ENCODE results near the gene PAPSS1.

PAPSS1 gene

GRCh38 chr4:107631560-107631959 lies 88.5 kb downstream of the PAPSS1 start:
- Histone ChIP-seq H3F3A (ENCODE audit: low read depth) (no peaks in the 10 kb centered on the region), H3K79me2 (ENCODE audit: insufficient read depth, low read length) (no peaks in the 10 kb centered on the region), H2AFZ (ENCODE audit: low read length) (no peak overlapping the region), H3K4me3 (ENCODE audit: low read length, poor library complexity, severe bottlenecking) (no peak overlapping the region), H3K4me2 (ENCODE audit: low read depth, low read length, poor library complexity, severe bottlenecking) (no peak overlapping the region), H3K9me2 (replicated peaks; ENCODE audit: low read depth, low read length) (no peaks in the 10 kb centered on the region; the same call in 1 of the 2 replicates), H4K20me1 (ENCODE audit: insufficient read depth, low read length, poor library complexity, severe bottlenecking) (no peaks in the 10 kb centered on the region), H3K9me3 (ENCODE audit: insufficient read depth, low read depth, low read length) (no peaks in the 10 kb centered on the region), H3K36me3 (ENCODE audit: insufficient read depth, low read length) (peaks cover 11% of the 10 kb centered on the region; the same call in 1 of the 2 replicates), H3K27me3 (ENCODE audit: insufficient read depth, low read length, poor library complexity, severe bottlenecking) (no peaks in the 10 kb centered on the region), H3K9ac (ENCODE audit: low read depth, low read length, poor library complexity, severe bottlenecking) (no peak overlapping the region), H3K4me1 (ENCODE audit: insufficient read depth, low read length, poor library complexity, severe bottlenecking) (no peaks in the 10 kb centered on the region)
- TF ChIP-seq EZH2phosphoT487 (IDR thresholded peaks at IDR 0.05; ENCODE audit: borderline replicate concordance) (no peak), CTCF (conservative IDR thresholded peaks at IDR 0.05; ENCODE audit: low read length) (no peak)

- Histone ChIP-seq H2AFZ (ENCODE audit: low read length) (no peak overlapping the region), H3K36me3 (ENCODE audit: insufficient read depth, low read length) (peaks cover 11% of the 10 kb centered on the region; the same call in 1 of the 2 replicates), H3K9ac (ENCODE audit: low read depth, low read length, poor library complexity, severe bottlenecking) (no peak overlapping the region), H3K9me3 (ENCODE audit: insufficient read depth, low read depth, low read length) (no peaks in the 10 kb centered on the region), H3K79me2 (ENCODE audit: insufficient read depth, low read length) (no peaks in the 10 kb centered on the region), H3K4me1 (ENCODE audit: insufficient read depth, low read length, poor library complexity, severe bottlenecking) (no peaks in the 10 kb centered on the region), H3F3A (ENCODE audit: low read depth) (no peaks in the 10 kb centered on the region), H3K27me3 (ENCODE audit: insufficient read depth, low read length, poor library complexity, severe bottlenecking) (no peaks in the 10 kb centered on the region), H3K4me2 (ENCODE audit: low read depth, low read length, poor library complexity, severe bottlenecking) (no peak overlapping the region), H3K4me3 (ENCODE audit: low read length, poor library complexity, severe bottlenecking) (no peak overlapping the region), H4K20me1 (ENCODE audit: insufficient read depth, low read length, poor library complexity, severe bottlenecking) (no peaks in the 10 kb centered on the region), H3K9me2 (replicated peaks; ENCODE audit: low read depth, low read length) (no peaks in the 10 kb centered on the region; the same call in 1 of the 2 replicates)
- TF ChIP-seq EZH2phosphoT487 (IDR thresholded peaks at IDR 0.05; ENCODE audit: borderline replicate concordance), result no peak
Observed at GRCh38 chr4:107630185-107630705, 89.8 kb downstream of the PAPSS1 start.

DNA sequence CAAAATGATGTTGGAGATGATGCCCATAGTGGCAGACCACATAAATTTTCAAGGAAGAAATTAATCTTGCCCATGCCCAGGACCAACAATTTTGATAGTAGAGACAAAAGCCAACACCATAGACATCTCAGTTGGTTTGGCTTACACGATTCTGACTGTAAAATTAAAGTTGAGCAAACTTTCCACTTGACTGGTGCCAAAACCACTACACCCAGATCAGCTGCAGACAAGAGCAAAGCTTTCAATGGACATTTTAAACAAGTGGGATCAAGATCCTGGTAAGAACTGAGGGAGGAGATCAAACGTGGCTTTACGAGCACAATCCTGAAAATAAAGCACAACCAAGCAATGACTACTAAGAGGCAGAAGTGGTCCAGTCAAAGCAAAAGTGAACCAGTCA lies 90.7 kb downstream of the PAPSS1 start:
- Histone ChIP-seq H4K20me1 (ENCODE audit: insufficient read depth, low read length, poor library complexity, severe bottlenecking) (no peaks in the 10 kb centered on the region), H3K4me2 (ENCODE audit: low read depth, low read length, poor library complexity, severe bottlenecking) (no peak overlapping the region), H3F3A (ENCODE audit: low read depth) (no peaks in the 10 kb centered on the region), H3K9me2 (replicated peaks; ENCODE audit: low read depth, low read length) (no peaks in the 10 kb centered on the region; the same call in 1 of the 2 replicates), H3K36me3 (ENCODE audit: insufficient read depth, low read length) (peaks cover 11% of the 10 kb centered on the region; the same call in 1 of the 2 replicates), H3K4me3 (ENCODE audit: low read length, poor library complexity, severe bottlenecking) (no peak overlapping the region), H3K27me3 (ENCODE audit: insufficient read depth, low read length, poor library complexity, severe bottlenecking) (no peaks in the 10 kb centered on the region), H2AFZ (ENCODE audit: low read length) (no peak overlapping the region), H3K9ac (ENCODE audit: low read depth, low read length, poor library complexity, severe bottlenecking) (no peak overlapping the region), H3K79me2 (ENCODE audit: insufficient read depth, low read length) (no peaks in the 10 kb centered on the region), H3K4me1 (ENCODE audit: insufficient read depth, low read length, poor library complexity, severe bottlenecking) (no peaks in the 10 kb centered on the region), H3K9me3 (ENCODE audit: insufficient read depth, low read depth, low read length) (no peaks in the 10 kb centered on the region)
- no peak for TF ChIP-seq CTCF (conservative IDR thresholded peaks at IDR 0.05; ENCODE audit: low read length)
- no peak for TF ChIP-seq EZH2phosphoT487 (IDR thresholded peaks at IDR 0.05; ENCODE audit: borderline replicate concordance)

GRCh38 chr4:107625391-107625902 lies 94.6 kb downstream of the PAPSS1 start:
- H3K4me2 ChIP-seq (ENCODE audit: low read depth, low read length, poor library complexity, severe bottlenecking), result no peak overlapping the region
- no peaks in the 10 kb centered on the region; the same call in 1 of the 2 replicates for H3K9me2 ChIP-seq (replicated peaks; ENCODE audit: low read depth, low read length)
- H3K79me2 ChIP-seq (ENCODE audit: insufficient read depth, low read length), result no peaks in the 10 kb centered on the region
- no peaks in the 10 kb centered on the region for H3K4me1 ChIP-seq (ENCODE audit: insufficient read depth, low read length, poor library complexity, severe bottlenecking)
- H3K9ac ChIP-seq (ENCODE audit: low read depth, low read length, poor library complexity, severe bottlenecking), result no peak overlapping the region
- TF ChIP-seq EZH2phosphoT487 (IDR thresholded peaks at IDR 0.05; ENCODE audit: borderline replicate concordance) (no peak), CTCF (conservative IDR thresholded peaks at IDR 0.05; ENCODE audit: low read length) (no peak)
- H4K20me1 ChIP-seq (ENCODE audit: insufficient read depth, low read length, poor library complexity, severe bottlenecking), result no peaks in the 10 kb centered on the region
- H3K27me3 ChIP-seq (ENCODE audit: insufficient read depth, low read length, poor library complexity, severe bottlenecking), result no peaks in the 10 kb centered on the region
- peaks cover 15% of the 10 kb centered on the region; the same call in 1 of the 2 replicates for H3K36me3 ChIP-seq (ENCODE audit: insufficient read depth, low read length)
- no peak overlapping the region for H3K4me3 ChIP-seq (ENCODE audit: low read length, poor library complexity, severe bottlenecking)
- no peak overlapping the region for H2AFZ ChIP-seq (ENCODE audit: low read length)
- no peaks in the 10 kb centered on the region for H3F3A ChIP-seq (ENCODE audit: low read depth)
- peaks cover 5% of the 10 kb centered on the region; the same call in 1 of the 2 replicates for H3K9me3 ChIP-seq (ENCODE audit: insufficient read depth, low read depth, low read length)

Data from Loucy (cell line).